ACHN (cell line): Measurements from ENCODE around the gene RFT1.

ENCODE experiments used
- DNase-seq: peaks from one replicate; pipeline ENCODE4 v3.0.0-alpha.2; 2015
- in situ Hi-C: cut with HindIII; loops from 2 replicates; pipeline ENCODE4 v1.10.0; 2017; ENCODE audit warnings: low sequenced_read_pairs, low pct_ligation_motif_present, low pct_unique_long_range_greater_than_20kb

RFT1 gene

DNA sequence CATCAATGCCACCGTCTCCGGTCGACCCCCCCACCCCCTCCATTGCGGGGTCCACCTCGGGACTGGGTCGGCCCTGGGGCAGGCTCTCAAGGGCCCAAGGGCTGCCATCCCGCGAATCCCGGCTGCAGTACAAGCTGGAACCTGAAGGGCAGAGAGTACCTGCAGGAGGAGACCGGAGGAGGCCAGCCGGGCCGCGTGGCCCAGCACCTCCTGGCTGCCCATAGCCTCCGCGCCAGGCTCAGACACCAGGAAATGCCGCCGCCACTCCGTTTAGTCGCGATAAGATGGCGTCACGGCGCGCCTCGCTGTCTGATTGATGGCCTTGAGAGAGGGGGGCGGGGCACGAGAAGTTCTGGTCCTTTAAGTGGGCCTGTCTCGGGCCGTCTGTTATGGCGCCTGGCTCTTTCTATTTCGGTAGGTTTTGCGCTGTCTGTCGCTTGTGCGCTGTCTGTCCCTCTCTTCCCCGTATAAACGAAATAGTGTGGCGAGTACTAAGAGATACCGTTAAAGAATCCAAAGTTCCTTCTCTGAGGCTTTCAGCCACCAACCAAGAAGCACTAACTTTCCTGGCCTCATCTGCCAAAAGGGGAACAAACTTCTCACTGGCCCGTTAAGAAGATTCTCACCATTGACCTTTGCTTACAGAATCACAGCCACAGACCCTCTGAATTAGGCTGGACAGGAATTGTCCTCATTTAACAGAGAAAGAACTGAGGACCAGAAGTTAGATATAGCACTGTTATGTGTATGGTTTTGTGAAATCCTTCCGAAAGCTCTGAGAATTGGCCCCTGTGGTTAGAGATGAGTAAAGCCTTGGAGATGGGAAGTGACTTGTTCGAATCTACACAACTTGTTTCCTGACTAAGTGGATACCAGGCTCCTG is at the start of gene RFT1:
Gene RFT1 (minus strand): TSS at position 257 of the 883 bp plus-strand sequence. CDS start 35 bp downstream, at position 222.
- DNase-seq: peak; percentile 92
- in situ Hi-C loops: no loop called here

DNA sequence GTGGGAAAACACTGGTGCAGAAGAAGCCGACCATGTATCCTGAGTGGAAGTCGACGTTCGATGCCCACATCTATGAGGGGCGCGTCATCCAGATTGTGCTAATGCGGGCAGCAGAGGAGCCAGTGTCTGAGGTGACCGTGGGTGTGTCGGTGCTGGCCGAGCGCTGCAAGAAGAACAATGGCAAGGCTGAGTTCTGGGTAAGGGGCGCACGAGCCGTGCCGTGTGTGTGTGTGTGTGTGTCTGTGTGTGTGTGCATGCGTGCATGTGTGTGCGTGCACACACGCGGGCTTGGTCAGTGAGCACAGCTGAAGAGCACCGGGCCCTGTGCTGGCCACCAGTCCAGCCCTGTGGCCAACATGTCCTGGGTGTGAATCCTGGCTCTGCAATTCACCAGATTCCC is 49.3 kb upstream of the RFT1 start:
- in situ Hi-C loops: no loop called here
- DNase-seq: no peak

GRCh38 chr3:53178246-53178645 is 48.0 kb upstream of the RFT1 start:
- in situ Hi-C loops: no loop called here
- DNase-seq: no peak

- DNase-seq: no peak
- in situ Hi-C loops: no loop called here
These were observed 45.6 kb upstream of the RFT1 start for GRCh38 chr3:53175613-53176540.

DNA sequence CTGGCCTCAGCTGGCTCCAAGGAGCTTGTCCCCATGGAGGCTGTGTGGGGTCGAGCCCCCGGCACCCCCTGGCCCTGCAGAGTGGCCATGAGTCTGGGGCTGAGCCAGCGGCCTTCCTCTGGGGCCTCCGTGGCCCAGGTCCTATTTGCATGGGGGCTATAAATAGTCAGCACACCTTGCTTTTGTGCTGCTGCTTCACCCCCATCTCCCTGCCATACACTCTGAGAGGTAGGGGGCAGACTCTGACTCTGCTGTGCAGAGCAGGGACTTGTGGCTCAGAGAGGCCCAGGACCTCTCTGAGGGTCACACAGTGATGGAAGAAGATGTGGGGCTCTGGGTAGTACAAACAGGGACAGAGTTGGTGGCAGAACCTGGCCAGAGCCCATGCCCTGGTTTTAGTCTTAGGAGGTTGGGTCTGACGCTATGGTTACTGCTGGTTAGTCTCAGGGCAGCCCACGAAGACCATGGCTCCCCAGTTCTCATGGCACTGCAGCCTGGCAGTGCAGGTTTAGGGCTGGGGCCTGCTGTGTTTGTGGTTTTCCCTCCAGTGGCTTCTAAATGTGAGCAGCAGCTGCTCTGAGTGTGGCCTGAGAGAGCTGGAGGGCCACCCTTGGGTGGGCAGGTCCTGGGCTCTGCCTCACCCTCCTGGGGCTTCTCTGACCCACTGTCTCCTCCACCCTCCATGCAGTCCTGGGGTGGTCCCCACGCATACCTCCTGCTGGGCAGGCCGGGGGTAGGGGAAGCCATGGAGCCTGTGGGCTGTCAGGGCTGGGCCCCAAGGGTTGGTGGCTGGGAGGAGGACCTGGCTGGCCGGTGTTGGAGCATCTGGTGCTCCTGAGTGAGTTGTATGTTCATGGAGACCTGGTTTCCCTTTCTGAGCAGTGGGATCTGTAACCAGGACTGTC is 44.4 kb upstream of the RFT1 start:
- in situ Hi-C loops: no loop called here
- no peak for DNase-seq

DNA sequence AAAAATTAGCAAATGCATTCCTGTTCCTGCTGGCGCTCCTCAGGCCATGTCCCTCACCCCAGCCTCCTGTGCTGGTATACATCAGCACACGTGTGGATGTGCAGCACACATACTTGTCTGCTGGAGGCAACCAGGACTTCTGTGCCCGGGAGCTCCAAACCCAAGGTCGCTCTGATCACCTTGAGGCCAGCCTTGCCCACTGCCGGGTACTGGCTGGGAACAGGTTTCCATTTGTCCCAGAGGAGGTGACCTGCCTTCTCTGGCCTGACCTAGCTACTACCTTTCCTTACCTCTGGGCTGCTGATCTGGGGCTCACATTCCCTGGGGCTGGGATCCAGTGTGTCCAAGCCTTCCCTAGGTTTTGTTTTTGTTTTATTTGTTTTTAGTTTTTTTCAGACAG is 42.9 kb upstream of the RFT1 start:
- in situ Hi-C loops: no loop called here
- no peak for DNase-seq

DNA sequence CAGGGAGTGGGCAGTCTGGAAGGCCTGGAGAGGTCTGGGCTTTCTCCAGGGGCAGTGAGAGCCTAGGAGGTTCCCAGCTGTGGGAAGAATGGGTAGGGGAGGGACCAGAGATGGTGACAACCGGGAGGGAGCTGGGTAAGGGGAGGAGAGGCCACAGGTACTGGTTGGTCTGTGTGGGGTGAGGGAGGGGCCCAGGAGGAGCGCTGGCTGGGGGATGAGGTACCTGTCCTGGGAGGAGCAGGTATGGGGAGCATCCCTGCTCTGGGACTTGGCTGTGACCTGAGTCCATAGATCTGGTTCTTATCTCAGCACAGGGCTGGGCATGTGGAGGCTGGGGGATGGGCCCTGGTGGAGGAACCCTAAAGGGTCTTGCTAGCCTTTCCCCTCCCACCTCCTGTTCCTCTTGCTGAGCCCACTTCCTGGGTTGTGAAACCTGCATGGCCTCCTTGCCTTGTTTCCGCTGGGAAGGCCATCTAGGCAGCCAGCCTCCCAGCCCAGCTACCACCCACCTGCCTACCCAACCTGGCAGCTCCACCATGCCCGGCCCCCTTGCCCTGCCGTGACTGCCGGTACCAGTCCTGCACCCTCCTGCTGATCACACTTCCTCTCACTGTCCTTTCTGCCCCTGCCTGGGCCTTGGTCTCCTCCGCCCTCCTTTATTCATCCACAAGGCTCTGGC is 41.7 kb upstream of the RFT1 start:
- in situ Hi-C loops: no loop called here
- no peak for DNase-seq

DNA sequence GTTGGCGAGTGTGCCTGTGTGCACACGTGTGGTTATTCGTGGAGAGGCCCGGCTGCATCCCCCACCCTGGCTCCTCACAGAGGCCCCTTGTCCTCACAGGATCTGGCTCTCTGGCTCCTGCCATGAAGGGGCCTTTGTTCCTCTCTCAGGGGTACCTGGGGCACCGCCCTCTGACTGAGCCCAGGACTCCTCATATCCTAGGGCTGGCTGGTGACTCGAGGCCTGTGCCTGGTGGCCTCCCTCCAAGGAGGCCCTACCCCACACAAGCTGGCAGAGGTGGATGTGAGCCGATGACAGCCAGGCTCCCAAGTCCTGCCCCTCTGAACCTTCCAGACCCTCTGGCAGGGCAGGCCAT is 40.8 kb upstream of the RFT1 start:
- DNase-seq: no peak

DNA sequence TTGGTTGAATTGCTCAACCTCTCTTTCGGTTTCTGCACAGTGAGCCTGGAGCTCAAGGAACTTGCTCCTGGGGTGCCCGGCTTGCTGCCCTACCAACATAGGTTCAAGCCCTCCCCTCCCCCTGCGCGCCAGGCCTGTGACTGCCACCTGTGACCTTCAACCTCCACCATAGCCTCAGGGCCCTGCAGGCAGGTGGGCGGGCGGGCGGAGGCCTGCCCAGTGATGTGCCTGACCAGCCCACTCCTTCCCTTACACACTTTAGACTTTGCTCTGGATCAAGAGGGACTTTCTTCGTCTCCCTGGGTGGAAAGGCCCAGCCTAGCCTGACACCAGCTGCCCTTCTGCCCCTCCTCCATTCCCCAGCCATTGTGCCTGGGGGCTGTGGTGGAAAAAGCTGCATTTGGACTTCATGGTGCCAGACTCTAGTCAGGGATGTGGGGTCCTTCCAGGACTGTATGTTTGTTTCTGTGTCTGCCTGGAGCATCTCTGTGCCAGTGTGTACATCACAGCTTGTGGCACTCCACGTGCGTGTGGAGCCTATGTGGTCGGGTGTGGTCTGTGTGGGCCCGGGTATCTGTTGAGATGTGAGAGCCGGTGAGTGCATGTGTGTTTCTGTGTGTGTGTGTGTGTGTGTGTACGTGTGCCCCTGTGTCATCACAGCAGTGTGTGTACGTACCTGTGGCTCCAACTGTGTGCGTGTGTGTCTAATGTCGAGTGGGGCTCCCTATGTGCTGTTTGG is 40.3 kb upstream of the RFT1 start:
- no peak for DNase-seq
- in situ Hi-C loops: no loop called here

More for the DNA sequence above, 40.8 kb upstream of the RFT1 start:
- in situ Hi-C loops: no loop called here

- no peak for DNase-seq
- in situ Hi-C loops: no loop called here
These were observed 39.6 kb upstream of the RFT1 start for GRCh38 chr3:53169832-53170324.

GRCh38 chr3:53169045-53169831 is 39.0 kb upstream of the RFT1 start:
- in situ Hi-C loops: no loop called here
- no peak for DNase-seq

DNA sequence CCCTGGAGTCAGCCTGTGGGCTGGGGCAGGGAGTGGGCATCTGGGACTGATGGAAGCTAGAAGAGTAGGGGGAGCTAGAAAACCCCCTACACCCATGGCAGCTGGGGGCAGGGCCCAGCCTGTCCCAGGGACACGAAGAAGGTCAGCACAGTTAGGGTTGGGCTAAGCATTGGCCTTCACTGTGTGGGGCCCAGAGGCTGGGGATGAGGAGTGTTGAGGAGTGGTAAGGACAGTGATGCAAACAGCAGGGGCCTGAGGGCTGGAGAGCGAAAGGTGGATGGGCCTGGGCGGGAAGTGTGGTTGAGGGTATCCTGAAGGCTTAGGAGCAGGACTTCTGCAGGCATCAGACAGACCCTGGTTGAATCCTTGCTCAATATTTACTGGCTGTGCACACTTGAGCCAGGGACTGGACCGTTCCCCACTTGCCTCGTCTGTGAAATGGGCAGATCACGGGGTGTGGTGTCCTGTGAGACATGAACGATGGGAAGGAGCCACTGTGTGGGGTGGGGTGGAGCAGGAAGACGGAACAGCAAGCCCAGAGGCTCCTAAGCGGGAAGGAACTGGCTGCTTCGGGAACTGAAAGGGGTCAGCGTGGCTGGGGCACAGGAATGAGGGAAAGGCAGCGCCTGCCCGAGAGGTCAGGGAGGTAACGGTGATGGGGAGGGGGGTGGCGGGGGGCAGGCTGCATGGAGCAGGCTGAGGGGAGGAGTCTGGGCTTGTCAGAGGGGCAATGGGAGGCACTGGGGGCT is 38.1 kb upstream of the RFT1 start:
- in situ Hi-C loops: no loop called here
- DNase-seq: no peak

- in situ Hi-C loops: no loop called here
These were observed 37.4 kb upstream of the RFT1 start for GRCh38 chr3:53167418-53168174.

DNA sequence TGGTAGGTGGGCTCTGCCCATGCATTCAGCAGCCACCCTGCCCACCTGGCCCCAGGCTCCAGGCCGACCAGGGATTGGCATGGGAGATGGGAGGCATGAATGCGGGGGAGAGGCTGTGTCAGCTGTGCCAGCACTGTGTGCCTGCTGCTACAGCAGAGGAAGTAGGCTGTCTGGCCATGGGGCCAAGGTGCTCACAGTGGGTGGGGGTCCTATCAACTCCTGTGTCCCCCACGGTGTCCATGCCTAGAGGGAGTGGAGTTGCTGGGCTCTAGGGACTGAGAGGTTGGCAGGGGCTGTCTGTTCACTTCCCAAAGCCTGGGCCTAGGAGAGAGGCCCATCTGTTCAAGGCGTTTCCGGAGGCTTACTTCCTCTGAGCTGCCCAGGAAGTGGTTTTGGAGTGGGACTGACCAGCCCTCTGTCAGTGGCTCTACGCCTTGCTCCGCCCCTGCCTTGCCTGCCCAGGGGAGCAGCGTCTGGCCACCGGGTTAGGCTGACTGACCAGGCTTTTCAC is 36.6 kb upstream of the RFT1 start:
- in situ Hi-C loops: no loop called here
- DNase-seq: peak; percentile 59

More at GRCh38 chr3:53167418-53168174, 37.4 kb upstream of the RFT1 start:
- no peak for DNase-seq

DNA sequence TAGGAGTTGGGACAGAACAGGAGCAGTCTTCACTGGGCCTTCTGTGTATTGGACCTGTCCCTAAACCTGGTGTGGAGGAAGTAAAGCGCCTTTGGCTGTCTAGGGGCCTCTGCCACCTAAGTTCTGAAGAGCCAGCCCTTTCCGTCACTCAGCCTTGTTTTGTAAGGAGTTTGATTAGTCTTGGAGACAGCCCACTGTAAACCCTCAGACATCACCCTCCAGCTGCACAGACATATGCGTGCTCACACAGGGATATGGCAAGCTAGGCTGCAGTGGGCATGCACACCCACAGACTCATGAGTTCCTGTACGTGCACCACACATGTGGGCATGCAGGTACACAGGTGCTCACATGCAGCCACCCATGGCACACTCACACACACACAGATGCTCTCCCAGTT is 36.0 kb upstream of the RFT1 start:
- no peak for DNase-seq
- in situ Hi-C loops: no loop called here
